HG03439 (cell line): Measurements from ENCODE around the gene TRABD2B.

Experiments used
- ATAC-seq: cut with Tn5 transposase; IDR thresholded peaks from one replicate; pipeline ENCODE4 v1.9.1; 2021; ENCODE audit warnings: mild to moderate bottlenecking, moderate library complexity; ENCODE audit not compliant: unreplicated experiment

Gene TRABD2B

GRCh38 chr1:47993881-47994625 is 3.1 kb downstream of the TRABD2B start:
- no peak for ATAC-seq

- ATAC-seq, result no peak
Observed at GRCh38 chr1:47993416-47993740, 3.8 kb downstream of the TRABD2B start.

- ATAC-seq, result no peak
Observed at GRCh38 chr1:47992720-47993415, 4.3 kb downstream of the TRABD2B start.

- no peak for ATAC-seq
Observed at GRCh38 chr1:47991673-47992072, 5.5 kb downstream of the TRABD2B start.

GRCh38 chr1:47991187-47991586 is 6.0 kb downstream of the TRABD2B start:
- ATAC-seq, result no peak

GRCh38 chr1:47990286-47990685 is 6.9 kb downstream of the TRABD2B start:
- ATAC-seq, result no peak

- no peak for ATAC-seq
Observed at GRCh38 chr1:47987601-47988000, 9.6 kb downstream of the TRABD2B start.

GRCh38 chr1:47986761-47987200 is 10.4 kb downstream of the TRABD2B start:
- no peak for ATAC-seq

- no peak for ATAC-seq
Observed at GRCh38 chr1:47985018-47985417, 12.2 kb downstream of the TRABD2B start.

- no peak for ATAC-seq
Observed at GRCh38 chr1:47984175-47984789, 12.9 kb downstream of the TRABD2B start.

GRCh38 chr1:47983691-47984090 is 13.5 kb downstream of the TRABD2B start:
- ATAC-seq, result no peak

- ATAC-seq, result no peak
Observed at GRCh38 chr1:47981667-47982350, 15.4 kb downstream of the TRABD2B start.

- ATAC-seq, result no peak
Observed at GRCh38 chr1:47980501-47980900, 16.7 kb downstream of the TRABD2B start.

- no peak for ATAC-seq
Observed at GRCh38 chr1:47979724-47980123, 17.5 kb downstream of the TRABD2B start.

GRCh38 chr1:47978486-47978885 is 18.7 kb downstream of the TRABD2B start:
- ATAC-seq, result no peak

GRCh38 chr1:47976728-47977127 is 20.5 kb downstream of the TRABD2B start:
- ATAC-seq, result no peak

GRCh38 chr1:47976267-47976666 is 20.9 kb downstream of the TRABD2B start:
- ATAC-seq, result no peak

GRCh38 chr1:47975302-47975921 is 21.8 kb downstream of the TRABD2B start:
- no peak for ATAC-seq

- no peak for ATAC-seq
Observed at GRCh38 chr1:47972864-47973432, 24.2 kb downstream of the TRABD2B start.

GRCh38 chr1:47971385-47972160 is 25.6 kb downstream of the TRABD2B start:
- no peak for ATAC-seq
